H1 (cell line): ENCODE data around the gene HHAT. TPM values are rescaled to one million over a fixed set of nuclear protein-coding genes. Genes with fewer than 3 reads are reported as not detected.

Source experiments
- CBX8 ChIP-seq: fragments of 300-800, 300-1000 bp; sonication (generic); IDR thresholded peaks from 2 replicates; pipeline ENCODE4 v1.7.1; 2016; ENCODE audit warnings: low read depth, low read length, borderline replicate concordance
- HDAC6 ChIP-seq: IDR thresholded peaks from one replicate; pipeline ENCODE4 v1.7.1; 2012; ENCODE audit warnings: low read depth, mild to moderate bottlenecking, inconsistent platforms, low read length, moderate library complexity
- RAD21 ChIP-seq, 2 experiments: IDR thresholded peaks in 1 of 2; conservative IDR thresholded peaks in 1 of 2; 2 replicates each; pipeline ENCODE4 v1.6.1; 2011; ENCODE audit warnings: low read depth in 2 of 2, low read length in 2 of 2, improper control_type of control experiment in 1 of 2, inconsistent platforms in 1 of 2, mild to moderate bottlenecking in 1 of 2, moderate library complexity in 1 of 2
- RNF2 ChIP-seq: fragments of 200-900, 300-1000 bp; sonication (generic); IDR thresholded peaks from 2 replicates; pipeline ENCODE4 v1.7.1; 2016; ENCODE audit warnings: borderline replicate concordance, low read depth, mild to moderate bottlenecking, antibody characterized with exemption, low read length; ENCODE audit not compliant: poor library complexity, severe bottlenecking; ENCODE audit errors: missing control alignments
- TAF7 ChIP-seq: optimal IDR thresholded peaks from 2 replicates; pipeline ENCODE3; 2011; ENCODE audit warnings: low read depth, mild to moderate bottlenecking, inconsistent platforms, low read length, moderate library complexity, borderline replicate concordance
- TCF12 ChIP-seq: IDR thresholded peaks from 2 replicates; pipeline ENCODE4 v1.6.1; 2011; ENCODE audit warnings: low read depth, mild to moderate bottlenecking, low read length
- polyA plus RNA-seq, 7 experiments: library from polyadenylated mRNA; depleted of rRNA in 3 of 7; stranded (reverse) in 5 of 7; unstranded in 2 of 7; fragments of >200 nt in 5 of 7; fragments of 200-250 nt in 2 of 7; gene quantifications; 1 replicate in 5 of 7; 2 replicates in 1 of 7; 4 replicates in 1 of 7; pipeline versions ENCODE4 v1.2.1 to v1.2.3, GENCODE V29; 2011 to 2013; ENCODE audit warnings: missing spikeins in 2 of 7, mixed read lengths in 2 of 7
- total RNA-seq: library from RNA; stranded (reverse); fragmentation: NEBNext Ultra II Directional; extraction: Animal tissue kit (Norgen Biotek cat#: 25700); gene quantifications from 2 replicates; pipeline ENCODE4 v1.2.1, GENCODE V29; 2021
- TF ChIP-seq, protein P1 (sequence below): IDR thresholded peaks from 2 replicates; pipeline ENCODE4 v1.6.1; 2012; ENCODE audit warnings: inconsistent platforms

The HHAT gene
- total and polyA plus RNA-seq, 2 of the 8 experiments (the other 6 are each of a cell fraction or from before 2014, with no cell fraction given) = 0.15 to 0.51 TPM

DNA sequence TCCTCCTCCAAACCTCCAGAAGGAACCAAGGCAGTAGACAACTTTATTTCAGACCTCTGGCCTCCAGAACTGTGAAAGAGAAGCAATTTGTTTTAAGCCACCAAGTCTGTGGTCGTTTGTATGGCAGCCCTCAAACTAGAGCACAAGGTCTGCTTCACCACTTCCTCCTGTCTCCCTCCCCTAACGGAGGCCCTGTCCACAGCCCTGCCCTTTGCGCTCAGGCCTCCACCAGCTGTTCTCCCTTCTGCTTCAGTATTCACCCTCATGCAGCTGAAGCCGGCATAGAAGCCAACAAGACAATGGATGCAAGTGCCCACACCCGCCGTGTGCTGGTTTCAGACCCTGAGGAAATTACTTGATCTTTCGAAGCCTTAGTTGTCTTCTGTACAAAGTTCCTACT is 364.1 kb downstream of the HHAT start (continued):
- TF ChIP-seq CBX8 = no peak
- TF ChIP-seq, protein P1, sequence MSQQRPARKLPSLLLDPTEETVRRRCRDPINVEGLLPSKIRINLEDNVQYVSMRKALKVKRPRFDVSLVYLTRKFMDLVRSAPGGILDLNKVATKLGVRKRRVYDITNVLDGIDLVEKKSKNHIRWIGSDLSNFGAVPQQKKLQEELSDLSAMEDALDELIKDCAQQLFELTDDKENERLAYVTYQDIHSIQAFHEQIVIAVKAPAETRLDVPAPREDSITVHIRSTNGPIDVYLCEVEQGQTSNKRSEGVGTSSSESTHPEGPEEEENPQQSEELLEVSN = no peak
- no peak for TF ChIP-seq RNF2
- no peak for TF ChIP-seq HDAC6
- TF ChIP-seq RAD21 (IDR thresholded peaks at IDR 0.05 in 1 of 2, conservative IDR thresholded peaks at IDR 0.05 in 1 of 2; ENCODE audit: low read depth in 2 of 2, low read length in 2 of 2) = no peak
- no peak for TF ChIP-seq TCF12
- TF ChIP-seq TAF7 = no peak
